Stimulated activated CD8-positive, alpha-beta memory T cell treated with anti-CD3 and anti-CD28 coated beads, Interleukin-4, amount 100 ng/mL, for 24 hours (primary cell): ENCODE data around the gene PTGES3L.
"Not testable (repeated sequence)": the region's sequence is repeated elsewhere in the genome, so short reads cannot be mapped to it uniquely, and the experiment has no call there.

Source experiments
- DNase-seq: peaks from one replicate; pipeline ENCODE4 v3.0.0-alpha.2; 2020; ENCODE audit warnings: low read depth

The PTGES3L gene

DNA sequence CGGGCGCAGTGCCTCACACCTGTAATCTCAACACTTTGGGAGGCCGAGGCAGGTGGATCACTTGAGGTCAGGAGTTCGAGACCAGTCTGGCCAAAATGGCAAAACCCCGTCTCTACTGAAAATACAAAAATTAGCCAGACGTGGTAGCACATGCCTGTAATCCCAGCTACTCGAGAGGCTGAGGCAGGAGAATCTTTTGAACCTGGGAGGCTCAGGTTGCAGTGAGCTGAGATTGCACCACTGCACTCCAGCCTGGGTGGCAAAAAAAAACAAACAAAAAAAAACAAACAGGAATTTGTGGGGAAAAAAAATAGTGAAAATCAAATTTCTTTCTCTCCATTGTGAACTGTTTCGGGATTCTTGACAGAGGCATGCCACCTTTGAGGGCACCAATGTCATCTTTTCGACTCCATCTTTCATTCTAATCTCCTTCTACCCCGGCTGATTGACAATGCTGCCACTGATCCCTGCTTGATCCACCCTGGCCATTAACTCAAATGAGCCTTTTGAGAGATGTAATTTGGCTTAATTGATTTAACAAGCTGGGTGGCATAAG, 60.3 kb downstream of the PTGES3L start:
- DNase-seq = not testable (repeated sequence)

DNA sequence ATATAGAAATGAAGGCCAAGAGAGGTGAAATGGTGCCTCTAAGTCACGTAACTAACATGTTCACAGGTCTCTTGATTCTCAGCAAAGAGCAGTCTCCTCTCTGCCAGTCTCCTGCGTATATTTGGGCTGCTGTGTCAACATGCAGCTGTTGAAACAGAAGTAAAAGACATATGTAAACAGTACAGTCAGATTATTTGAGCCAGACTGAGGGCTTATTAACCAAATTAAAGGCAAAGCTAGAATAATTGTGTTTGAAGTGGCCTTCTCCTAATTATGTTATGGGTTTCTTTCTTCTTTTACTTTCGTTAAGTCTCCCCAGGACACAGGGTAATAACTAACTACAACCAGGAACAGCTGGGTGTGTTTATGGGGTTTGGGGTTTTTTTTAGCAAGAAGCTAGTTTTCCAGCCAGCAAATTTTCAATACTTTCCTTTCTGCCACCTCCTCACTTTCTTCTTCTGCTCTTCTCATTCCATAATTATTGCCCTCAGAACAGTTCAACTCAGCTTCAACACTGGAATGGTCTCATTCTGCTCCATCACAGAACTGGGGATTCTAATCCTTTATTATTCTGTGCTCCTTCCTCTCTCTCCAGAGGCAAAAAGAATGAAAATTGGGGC, 60.9 kb downstream of the PTGES3L start:
- DNase-seq = no peak
